HUES64 (cell line): ENCODE data around the gene YAF2.
"Not testable (repeated sequence)": the region's sequence is repeated elsewhere in the genome, so short reads cannot be mapped to it uniquely, and the experiment has no call there.

Experiments
- H3K27ac ChIP-seq: 2 replicates; pipeline ENCODE4 v1.7.0; 2013; ENCODE audit warnings: low read depth, low read length, inconsistent platforms
- H3K27me3 ChIP-seq: 2 replicates; pipeline ENCODE4 v1.6.1; 2013; ENCODE audit warnings: mild to moderate bottlenecking, low read length; ENCODE audit not compliant: insufficient read depth
- H3K36me3 ChIP-seq: 2 replicates; pipeline ENCODE4 v1.6.1; 2013; ENCODE audit warnings: mild to moderate bottlenecking, low read length; ENCODE audit not compliant: insufficient read depth
- H3K4me1 ChIP-seq: 2 replicates; pipeline ENCODE4 v1.6.1; 2013; ENCODE audit warnings: mild to moderate bottlenecking, low read length, moderate library complexity; ENCODE audit not compliant: insufficient read depth
- H3K4me3 ChIP-seq: 2 replicates; pipeline ENCODE4 v1.5.1; 2013; ENCODE audit warnings: mild to moderate bottlenecking, low read length, moderate library complexity
- H3K9ac ChIP-seq: 2 replicates; pipeline ENCODE4 v1.6.1; 2013; ENCODE audit warnings: mild to moderate bottlenecking, low read depth, low read length
- H3K9me3 ChIP-seq: 2 replicates; pipeline ENCODE4 v1.6.1; 2013; ENCODE audit warnings: low read depth, low read length; ENCODE audit not compliant: insufficient read depth
- WGBS: fragments of 150-250, 120-280 bp; methylation state at CpG from one replicate; pipeline ENCODE4 v1.1.7; 2013; ENCODE audit warnings: missing lambda C conversion rate; 5-methylcytosine and 5-hydroxymethylcytosine counted together

Gene YAF2

DNA sequence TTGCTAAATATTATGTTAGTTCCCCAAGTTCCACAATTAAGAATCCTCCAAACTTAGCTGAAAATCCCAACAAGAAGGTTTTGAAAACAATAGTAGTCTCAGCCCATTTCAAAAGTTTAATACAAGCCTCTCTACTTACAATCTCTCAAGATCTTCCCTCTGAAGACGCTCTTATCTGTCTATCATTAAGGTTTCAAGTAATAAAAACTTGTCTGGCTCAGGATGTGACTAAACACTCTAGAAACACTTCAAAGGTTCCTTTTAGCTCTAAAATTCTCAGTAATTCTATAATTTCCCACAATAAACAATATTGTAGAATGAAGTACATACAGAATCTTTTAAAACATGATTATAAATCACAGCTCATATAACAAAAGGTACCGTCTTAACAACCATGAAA lies 16.3 kb downstream of the YAF2 start:
- peaks cover 2% of the 10 kb centered on the region; the same call in 1 of the 2 replicates for H3K9me3 ChIP-seq
- H3K27me3 ChIP-seq = no peaks in the 10 kb centered on the region
- H3K27ac ChIP-seq = no peak overlapping the region
- no peaks in the 10 kb centered on the region for H3K4me1 ChIP-seq
- no peaks in the 10 kb centered on the region; the same call in 1 of the 2 replicates for H3K36me3 ChIP-seq
- H3K4me3 ChIP-seq = no peak overlapping the region
- H3K9ac ChIP-seq = no peak overlapping the region
- WGBS = 87% methylated on average over 2 of the region's 2 CpGs

GRCh38 chr12:42217656-42218055 lies 20.4 kb downstream of the YAF2 start:
- Histone ChIP-seq H3K4me1 (no peaks in the 10 kb centered on the region), H3K27me3 (no peaks in the 10 kb centered on the region), H3K9ac (no peak overlapping the region), H3K9me3 (no peaks in the 10 kb centered on the region), H3K36me3 (no peaks in the 10 kb centered on the region), H3K27ac (no peak overlapping the region), H3K4me3 (no peak overlapping the region)

GRCh38 chr12:42216737-42217136 lies 21.3 kb downstream of the YAF2 start:
- Histone ChIP-seq H3K27me3 (no peaks in the 10 kb centered on the region), H3K4me3 (no peak overlapping the region), H3K9ac (no peak overlapping the region), H3K9me3 (no peaks in the 10 kb centered on the region), H3K36me3 (no peaks in the 10 kb centered on the region), H3K27ac (no peak overlapping the region), H3K4me1 (no peaks in the 10 kb centered on the region)
- WGBS = no CpG with 5 or more reads among the region's 1 CpG

GRCh38 chr12:42215759-42216158 lies 22.3 kb downstream of the YAF2 start:
- WGBS = 100% methylated on average over 2 of the region's 4 CpGs
- not testable (repeated sequence) for H3K36me3 ChIP-seq, H3K27me3 ChIP-seq, H3K4me3 ChIP-seq, H3K9ac ChIP-seq, H3K9me3 ChIP-seq, H3K4me1 ChIP-seq, H3K27ac ChIP-seq

DNA sequence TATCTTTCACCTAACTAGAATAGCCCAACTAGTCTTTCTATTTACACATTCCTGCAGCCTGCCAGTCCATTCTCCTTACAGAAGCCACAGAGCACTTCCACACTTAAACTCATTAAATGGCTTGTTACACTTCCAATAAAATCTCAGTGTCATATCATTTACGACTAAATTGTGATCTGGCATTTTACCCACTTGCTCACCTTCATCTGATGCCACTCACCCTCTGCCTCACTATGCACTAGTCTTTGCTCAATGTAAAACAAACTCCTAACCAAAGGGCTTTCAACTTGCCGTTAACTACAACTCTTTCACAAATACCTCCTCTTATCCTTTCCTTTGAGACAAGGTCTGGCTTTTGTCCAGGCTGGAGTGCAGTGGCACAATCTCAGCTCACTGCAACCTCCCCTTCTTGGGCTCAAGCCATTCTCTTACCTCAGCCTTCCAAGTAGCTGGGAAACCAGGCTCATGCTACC lies 24.1 kb downstream of the YAF2 start:
- no peaks in the 10 kb centered on the region for H3K9me3 ChIP-seq
- no peaks in the 10 kb centered on the region for H3K4me1 ChIP-seq
- H3K27ac ChIP-seq = no peak overlapping the region

GRCh38 chr12:42213023-42213422 lies 25.0 kb downstream of the YAF2 start:
- WGBS = 82% methylated on average over 2 of the region's 2 CpGs
- Histone ChIP-seq H3K27ac (no peak overlapping the region), H3K4me3 (no peak overlapping the region), H3K9me3 (no peaks in the 10 kb centered on the region), H3K36me3 (no peaks in the 10 kb centered on the region), H3K9ac (no peak overlapping the region), H3K4me1 (no peaks in the 10 kb centered on the region), H3K27me3 (no peaks in the 10 kb centered on the region)

More for the DNA sequence above, 24.1 kb downstream of the YAF2 start:
- Histone ChIP-seq H3K9ac (no peak overlapping the region), H3K27me3 (no peaks in the 10 kb centered on the region), H3K36me3 (no peaks in the 10 kb centered on the region), H3K4me3 (no peak overlapping the region)
- 89% methylated on average over 2 of the region's 2 CpGs for WGBS

- no peaks in the 10 kb centered on the region for H3K4me1 ChIP-seq
- H3K9ac ChIP-seq = no peak overlapping the region
- H3K4me3 ChIP-seq = no peak overlapping the region
- H3K27ac ChIP-seq = no peak overlapping the region
- H3K27me3 ChIP-seq = no peaks in the 10 kb centered on the region
- H3K9me3 ChIP-seq = no peaks in the 10 kb centered on the region
- no peaks in the 10 kb centered on the region for H3K36me3 ChIP-seq
- WGBS = 86% methylated on average over 1 of the region's 2 CpGs
Observed at GRCh38 chr12:42208574-42208973, 29.5 kb downstream of the YAF2 start.

GRCh38 chr12:42204819-42205218 lies 33.2 kb downstream of the YAF2 start:
- Histone ChIP-seq H3K9ac (no peak overlapping the region), H3K27ac (no peak overlapping the region), H3K36me3 (no peaks in the 10 kb centered on the region), H3K4me1 (no peaks in the 10 kb centered on the region), H3K4me3 (no peak overlapping the region), H3K27me3 (no peaks in the 10 kb centered on the region), H3K9me3 (no peaks in the 10 kb centered on the region)
- WGBS = no CpG with 5 or more reads among the region's 1 CpG

DNA sequence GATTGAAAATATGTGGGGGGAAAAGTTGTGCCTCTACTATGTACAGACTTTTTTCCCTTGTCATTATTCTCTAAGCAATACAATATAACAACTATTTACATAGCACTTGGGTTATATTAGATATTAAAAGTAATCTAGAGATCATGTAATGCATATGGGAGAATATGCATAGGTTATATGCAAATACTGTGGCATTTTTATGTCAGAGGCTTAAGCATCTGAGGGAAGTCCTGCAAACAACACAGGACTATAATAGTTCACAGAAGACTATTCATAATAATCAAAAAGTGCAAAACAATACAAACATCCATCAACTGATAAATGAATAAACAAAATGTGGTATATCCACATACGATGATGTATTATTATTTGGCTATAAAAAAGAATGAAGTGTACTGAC lies 33.7 kb downstream of the YAF2 start:
- no peak overlapping the region for H3K4me3 ChIP-seq
- H3K36me3 ChIP-seq = no peaks in the 10 kb centered on the region
- no peaks in the 10 kb centered on the region for H3K27me3 ChIP-seq
- no CpG with 5 or more reads among the region's 1 CpG for WGBS
- H3K9ac ChIP-seq = no peak overlapping the region
- no peaks in the 10 kb centered on the region for H3K9me3 ChIP-seq
- no peaks in the 10 kb centered on the region for H3K4me1 ChIP-seq
- H3K27ac ChIP-seq = no peak overlapping the region

DNA sequence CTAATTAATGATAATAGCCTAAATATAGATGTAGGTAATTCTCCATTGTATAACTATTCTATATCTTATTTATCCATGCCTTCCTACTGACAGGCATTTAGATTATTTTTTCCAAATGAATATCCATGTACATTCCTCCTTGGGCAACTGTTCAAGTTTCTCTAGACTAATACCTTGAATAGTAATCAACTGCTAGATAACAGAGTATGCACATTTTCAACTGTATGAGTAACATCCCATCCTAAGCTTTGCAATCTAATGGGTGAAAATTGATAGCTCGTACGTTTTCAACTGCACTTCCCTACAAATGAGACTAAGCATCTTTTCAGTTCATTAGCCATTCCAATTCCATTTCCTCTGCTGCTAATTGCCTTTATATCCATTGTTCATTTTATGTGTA lies 37.0 kb downstream of the YAF2 start:
- no peaks in the 10 kb centered on the region for H3K9me3 ChIP-seq
- H3K9ac ChIP-seq = no peak overlapping the region
- no peaks in the 10 kb centered on the region for H3K27me3 ChIP-seq
- no peak overlapping the region for H3K4me3 ChIP-seq
- H3K36me3 ChIP-seq = no peaks in the 10 kb centered on the region; the same call in 1 of the 2 replicates
- 98% methylated on average over 2 of the region's 2 CpGs for WGBS
- H3K27ac ChIP-seq = no peak overlapping the region
- 0 out of 2 replicates have a peak, but pooled peaks cover 5% of the 10 kb centered on the region for H3K4me1 ChIP-seq

- Histone ChIP-seq H3K36me3 (no peaks in the 10 kb centered on the region; the same call in 1 of the 2 replicates), H3K9ac (no peak overlapping the region), H3K4me1 (0 out of 2 replicates have a peak, but pooled peaks cover 5% of the 10 kb centered on the region), H3K9me3 (no peaks in the 10 kb centered on the region), H3K27me3 (no peaks in the 10 kb centered on the region), H3K4me3 (no peak overlapping the region), H3K27ac (no peak overlapping the region)
Observed at GRCh38 chr12:42199007-42199406, 39.0 kb downstream of the YAF2 start.
